H1 (cell line): ENCODE data around the gene UBE2D4.

Source experiments
- CTCF ChIP-seq, 3 experiments: IDR thresholded peaks; 1 replicate in 2 of 3; 2 replicates in 1 of 3; pipeline versions ENCODE4 v1.5.1 to v1.6.1; 2011; ENCODE audit warnings: low read length in 3 of 3, mild to moderate bottlenecking in 3 of 3, inconsistent platforms in 2 of 3, low read depth in 1 of 3, moderate library complexity in 1 of 3; ENCODE audit not compliant: insufficient read depth in 1 of 3; ENCODE audit errors: control extremely low read depth in 1 of 3
- MAFK ChIP-seq: IDR thresholded peaks from 2 replicates; pipeline ENCODE4 v1.6.1; 2012; ENCODE audit warnings: low read depth, mild to moderate bottlenecking, improper control_type of control experiment, low read length
- TAF1 ChIP-seq: IDR thresholded peaks from 2 replicates; pipeline ENCODE4 v1.6.1; 2011; ENCODE audit warnings: mild to moderate bottlenecking, low read depth, low read length
- TCF12 ChIP-seq: IDR thresholded peaks from 2 replicates; pipeline ENCODE4 v1.6.1; 2011; ENCODE audit warnings: low read depth, mild to moderate bottlenecking, low read length
- TF ChIP-seq, protein P1 (sequence below): IDR thresholded peaks from 2 replicates; pipeline ENCODE4 v1.6.1; 2012; ENCODE audit warnings: inconsistent platforms

DNA sequence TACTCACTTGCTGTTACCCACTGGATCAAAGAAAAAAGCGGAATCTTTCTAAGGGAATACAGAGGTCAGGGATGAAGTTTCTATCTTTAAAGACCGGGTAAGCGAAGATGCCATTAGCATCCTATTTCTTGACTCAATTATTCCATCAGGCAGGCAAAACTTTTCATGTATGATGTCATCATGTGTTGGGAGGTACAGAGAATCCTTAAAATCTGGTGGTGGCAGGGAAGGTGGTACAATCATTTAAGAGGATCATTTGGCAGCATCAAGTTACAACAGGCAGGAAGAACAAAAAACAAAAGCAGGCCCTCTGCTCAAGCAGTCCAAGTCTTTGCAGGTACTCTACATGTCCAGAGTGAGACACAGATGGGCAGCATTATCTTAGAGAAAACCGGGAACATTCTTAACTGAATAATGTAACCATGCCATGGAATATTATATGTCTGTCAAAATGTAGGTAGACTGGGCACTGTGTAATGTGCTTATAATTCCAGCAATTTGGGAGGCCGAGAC lies 23.6 kb upstream of the UBE2D4 start:
- no peak for TF ChIP-seq TAF1
- no peak for TF ChIP-seq TCF12
- TF ChIP-seq, protein P1, sequence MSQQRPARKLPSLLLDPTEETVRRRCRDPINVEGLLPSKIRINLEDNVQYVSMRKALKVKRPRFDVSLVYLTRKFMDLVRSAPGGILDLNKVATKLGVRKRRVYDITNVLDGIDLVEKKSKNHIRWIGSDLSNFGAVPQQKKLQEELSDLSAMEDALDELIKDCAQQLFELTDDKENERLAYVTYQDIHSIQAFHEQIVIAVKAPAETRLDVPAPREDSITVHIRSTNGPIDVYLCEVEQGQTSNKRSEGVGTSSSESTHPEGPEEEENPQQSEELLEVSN = no peak
- TF ChIP-seq CTCF (IDR thresholded peaks at IDR 0.05; ENCODE audit: control extremely low read depth in 1 of 3, insufficient read depth in 1 of 3, low read depth in 1 of 3, low read length in 3 of 3) = no peak
- TF ChIP-seq MAFK = no peak
